GM12873 (cell line): ENCODE data around the gene IBA57.

Experiments
- TF ChIP-seq, protein P1 (sequence below): IDR thresholded peaks from 2 replicates; pipeline ENCODE4 v1.5.1; 2012; ENCODE audit warnings: low read depth, mild to moderate bottlenecking, moderate library complexity, low read length, control low read depth; ENCODE audit not compliant: insufficient read depth; ENCODE audit errors: missing control alignments

Gene IBA57

DNA sequence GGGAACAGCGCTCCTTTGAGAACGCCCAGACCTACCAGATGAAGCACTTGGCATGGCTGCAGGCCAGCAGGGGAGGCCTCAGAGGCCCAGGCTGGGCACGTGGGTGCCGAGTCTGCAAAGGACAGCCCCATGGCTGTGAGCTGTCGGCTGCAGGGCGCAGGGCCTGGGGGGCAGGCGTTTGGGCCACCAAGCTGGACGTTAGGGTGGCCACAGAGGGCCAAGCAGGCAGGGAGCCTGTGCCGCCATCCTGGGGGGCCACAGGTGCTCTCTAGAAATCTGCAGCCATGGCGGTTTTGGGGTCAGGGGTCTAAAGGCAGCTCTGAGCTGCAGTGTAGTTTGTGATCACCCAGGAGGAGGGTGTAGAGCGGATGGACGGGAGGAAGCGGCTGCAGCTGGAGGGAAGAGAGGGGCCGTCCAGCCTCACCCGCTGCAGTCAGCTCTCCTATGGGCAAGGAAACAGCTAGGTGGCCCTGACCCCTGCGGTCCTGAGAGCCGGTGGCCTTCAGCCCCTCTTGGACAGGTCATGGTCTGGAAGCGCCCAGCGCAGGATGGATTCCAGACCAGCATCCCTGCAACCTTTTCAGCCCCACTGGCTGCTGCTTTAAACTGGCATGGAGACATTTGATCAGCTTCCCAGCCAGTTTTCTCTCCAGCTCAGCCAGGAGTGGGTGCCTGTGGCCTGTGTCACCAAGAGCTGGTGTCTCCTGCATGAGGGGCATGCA is 11.0 kb downstream of the IBA57 start:
- TF ChIP-seq, protein P1, sequence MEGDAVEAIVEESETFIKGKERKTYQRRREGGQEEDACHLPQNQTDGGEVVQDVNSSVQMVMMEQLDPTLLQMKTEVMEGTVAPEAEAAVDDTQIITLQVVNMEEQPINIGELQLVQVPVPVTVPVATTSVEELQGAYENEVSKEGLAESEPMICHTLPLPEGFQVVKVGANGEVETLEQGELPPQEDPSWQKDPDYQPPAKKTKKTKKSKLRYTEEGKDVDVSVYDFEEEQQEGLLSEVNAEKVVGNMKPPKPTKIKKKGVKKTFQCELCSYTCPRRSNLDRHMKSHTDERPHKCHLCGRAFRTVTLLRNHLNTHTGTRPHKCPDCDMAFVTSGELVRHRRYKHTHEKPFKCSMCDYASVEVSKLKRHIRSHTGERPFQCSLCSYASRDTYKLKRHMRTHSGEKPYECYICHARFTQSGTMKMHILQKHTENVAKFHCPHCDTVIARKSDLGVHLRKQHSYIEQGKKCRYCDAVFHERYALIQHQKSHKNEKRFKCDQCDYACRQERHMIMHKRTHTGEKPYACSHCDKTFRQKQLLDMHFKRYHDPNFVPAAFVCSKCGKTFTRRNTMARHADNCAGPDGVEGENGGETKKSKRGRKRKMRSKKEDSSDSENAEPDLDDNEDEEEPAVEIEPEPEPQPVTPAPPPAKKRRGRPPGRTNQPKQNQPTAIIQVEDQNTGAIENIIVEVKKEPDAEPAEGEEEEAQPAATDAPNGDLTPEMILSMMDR = no peak

DNA sequence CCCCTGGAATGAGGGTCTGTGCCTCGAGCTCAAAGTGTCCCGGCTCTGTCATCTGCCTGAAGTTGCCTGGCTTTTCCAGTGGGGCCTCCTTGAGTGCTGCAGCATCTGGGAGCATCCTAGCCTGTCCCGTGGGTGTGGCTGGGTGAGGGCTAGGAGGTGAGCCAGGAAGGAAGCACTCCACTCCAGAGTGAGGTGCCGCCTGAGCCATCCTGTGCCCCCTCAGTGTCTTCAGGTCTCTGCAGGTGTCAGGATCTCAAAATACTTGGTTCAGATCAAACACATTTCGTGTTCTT is 11.5 kb downstream of the IBA57 start:
- TF ChIP-seq, protein P1 = no peak

DNA sequence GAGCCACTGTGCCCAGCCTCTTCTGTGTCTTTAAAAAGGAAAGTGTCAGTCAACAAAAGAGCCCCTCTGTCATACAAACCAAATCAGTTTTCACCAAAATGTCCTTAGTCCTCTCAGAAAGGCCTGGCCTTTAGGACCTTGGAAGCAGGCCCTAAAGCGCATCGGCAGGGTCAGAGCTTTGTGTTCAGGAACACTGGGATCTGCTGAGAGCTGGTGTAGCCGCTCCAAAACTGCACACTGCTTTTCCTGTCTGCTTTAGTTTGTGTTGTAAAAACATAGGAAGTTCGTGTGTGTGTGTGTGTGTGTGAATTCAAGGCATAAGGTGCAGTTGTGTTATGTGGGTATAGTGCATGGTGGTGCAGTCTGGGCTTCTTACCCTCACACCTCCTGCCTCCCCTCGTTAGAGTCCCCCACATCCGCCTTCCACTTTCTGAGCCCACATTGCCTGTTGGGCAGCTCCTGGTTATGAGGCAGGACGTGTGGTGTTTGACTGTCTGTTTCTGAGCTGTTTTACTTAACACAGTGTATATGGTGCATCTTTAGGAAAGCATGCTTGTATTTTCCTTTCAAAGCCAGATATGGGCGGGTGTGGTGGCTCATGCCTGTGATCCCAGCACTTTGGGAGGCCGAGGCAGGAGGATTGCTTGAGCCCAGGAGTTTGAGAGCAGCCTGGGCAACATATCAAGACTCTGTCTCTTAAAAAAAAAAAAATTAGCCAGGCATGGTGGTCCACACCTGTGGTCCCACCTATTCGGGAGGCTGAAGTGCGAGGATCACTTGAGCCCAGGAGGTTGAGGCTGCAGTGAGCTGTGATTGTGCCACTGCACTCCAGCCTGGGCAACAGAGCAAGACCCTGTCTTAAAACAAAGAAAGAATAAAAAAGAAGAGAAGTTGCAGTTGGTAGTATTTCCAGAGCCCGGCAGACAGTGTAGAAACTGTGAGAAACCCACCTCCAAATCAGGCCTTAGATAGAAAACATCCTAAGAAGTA is 12.4 kb downstream of the IBA57 start:
- TF ChIP-seq, protein P1 = no peak

DNA sequence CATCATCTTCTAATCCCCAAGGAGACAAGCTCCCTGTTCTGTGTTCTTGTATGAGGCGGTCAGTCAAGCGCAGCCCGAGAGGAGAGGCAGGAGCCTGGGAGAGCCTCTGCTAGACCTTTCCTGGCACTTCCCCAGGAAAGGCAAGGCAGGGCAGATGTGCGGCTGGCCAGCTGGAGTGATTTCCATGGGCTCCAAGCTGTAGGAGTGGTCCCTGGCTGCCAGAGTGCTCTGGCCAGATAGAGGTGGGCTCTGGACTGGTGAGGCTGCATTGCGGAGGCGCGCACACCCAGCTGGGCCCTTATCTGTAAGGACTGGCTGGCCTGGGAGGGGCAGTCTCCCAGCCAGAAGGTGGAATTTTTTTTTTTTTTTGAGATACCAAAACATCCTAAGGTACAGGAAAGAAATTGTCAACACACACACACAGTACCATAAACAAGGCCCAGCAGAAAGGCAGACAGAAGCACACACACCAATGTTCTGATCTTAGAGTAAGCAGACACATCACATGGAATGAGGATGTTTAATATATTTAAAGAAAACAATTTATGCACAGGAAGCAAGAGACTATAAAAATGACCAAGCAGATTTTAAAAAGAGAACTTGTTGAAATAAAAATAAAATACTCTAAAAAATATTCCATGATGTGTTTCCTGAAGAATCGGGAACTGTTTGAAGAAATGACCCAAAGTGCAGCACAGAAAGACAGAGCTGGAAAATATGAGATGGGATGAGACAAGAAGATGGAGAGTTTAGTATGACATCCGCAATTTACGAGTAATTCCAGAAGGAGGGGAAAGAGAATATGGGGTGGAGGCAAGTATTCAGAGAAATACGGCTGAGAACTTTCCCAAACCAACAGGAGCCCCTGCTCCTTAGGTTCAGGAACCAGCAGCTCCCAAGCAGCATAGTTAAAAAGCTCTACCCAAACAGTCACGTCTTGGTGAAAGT is 13.4 kb downstream of the IBA57 start:
- TF ChIP-seq, protein P1 = no peak

DNA sequence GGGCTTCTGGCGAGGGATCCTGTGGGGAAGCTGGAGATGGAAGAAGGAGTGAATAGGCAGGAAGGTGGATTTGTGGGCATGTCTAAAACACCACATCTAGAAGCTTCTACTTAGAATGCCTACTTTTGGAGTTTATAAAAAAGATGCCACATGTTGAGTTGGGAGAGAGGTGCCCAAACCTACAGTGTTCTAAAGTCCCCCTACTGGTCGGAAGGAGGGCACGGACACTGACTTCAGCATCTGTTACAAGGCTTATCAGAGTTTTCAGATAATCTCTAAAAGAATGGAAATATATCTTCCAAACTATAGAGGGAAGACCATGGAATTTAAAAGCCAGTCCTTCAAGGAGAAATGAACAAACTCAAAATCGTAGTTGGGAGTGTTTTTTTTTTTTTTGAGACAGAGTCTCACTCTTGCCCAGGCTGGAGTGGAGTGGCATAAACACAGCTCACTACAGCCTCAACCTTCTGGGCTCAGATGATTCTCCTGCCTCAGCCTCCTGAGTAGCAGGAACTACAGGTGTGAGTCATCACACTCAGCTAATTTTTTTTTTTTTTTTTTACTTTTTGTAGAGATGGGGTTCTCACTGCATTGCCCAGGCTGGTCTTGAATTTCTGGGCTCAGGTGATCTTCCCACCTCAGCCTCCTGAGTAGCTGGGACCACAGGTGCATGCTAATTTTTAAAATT is 14.8 kb downstream of the IBA57 start:
- TF ChIP-seq, protein P1 = peak; percentile 45

DNA sequence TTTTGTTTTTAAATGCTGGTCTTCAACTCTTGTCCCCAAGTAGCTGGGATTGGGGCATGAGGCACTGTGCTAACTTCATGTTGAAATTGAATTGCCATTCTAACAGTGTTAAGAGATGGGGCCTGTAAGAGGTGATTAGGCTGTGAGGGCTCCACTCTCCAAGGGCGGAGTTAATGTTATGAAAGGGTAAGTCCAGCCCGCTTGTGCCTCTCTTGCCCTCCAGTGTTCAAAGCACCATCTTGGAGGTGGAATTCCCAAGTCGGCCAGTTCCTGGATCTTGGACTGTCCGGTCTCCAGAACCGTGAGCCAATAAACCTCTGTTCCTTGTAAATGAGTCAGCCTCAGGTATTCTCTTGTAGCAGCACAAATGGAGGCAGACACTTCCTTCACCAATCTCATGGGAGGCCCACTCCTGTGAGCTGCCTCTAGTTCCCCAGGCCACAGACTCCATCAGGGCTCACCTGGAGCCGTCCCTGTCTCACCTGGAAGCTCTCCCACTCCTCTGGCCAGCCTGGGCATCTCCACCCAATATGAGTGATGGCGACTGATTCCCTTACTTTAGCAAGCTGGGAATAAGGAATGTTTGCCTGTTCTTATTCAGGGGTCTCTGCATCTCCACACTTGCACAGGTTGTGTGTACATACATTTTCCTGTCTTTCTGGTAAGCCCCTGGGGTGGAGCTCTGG is 15.5 kb downstream of the IBA57 start:
- TF ChIP-seq, protein P1 = no peak
